A673 (cell line): Measurements from ENCODE around the gene TEX53.

Experiments
- CTCF ChIP-seq: fragments of 300-800, 200-600 bp; sonication (generic); conservative IDR thresholded peaks from 2 replicates; pipeline ENCODE4 v1.5.1; 2017; ENCODE audit warnings: low read depth, mild to moderate bottlenecking, antibody characterized with exemption, low read length, moderate library complexity, mixed read lengths
- EZH2 ChIP-seq: fragments of 200-600 bp; sonication (generic); IDR thresholded peaks from 2 replicates; pipeline ENCODE4 v1.6.1; 2017; ENCODE audit warnings: borderline replicate concordance, low read depth, mild to moderate bottlenecking, mixed read lengths, antibody characterized with exemption, low read length; ENCODE audit not compliant: poor library complexity, severe bottlenecking

GRCh38 chr9:114689813-114690212 lies 32.2 kb upstream of the TEX53 start:
- TF ChIP-seq CTCF, result no peak
- TF ChIP-seq EZH2, result no peak
